ENCODE results near the gene ARHGDIG.
"Not testable (repeated sequence)": the region's sequence is repeated elsewhere in the genome, so short reads cannot be mapped to it uniquely, and the experiment has no call there.

ARHGDIG gene

DNA sequence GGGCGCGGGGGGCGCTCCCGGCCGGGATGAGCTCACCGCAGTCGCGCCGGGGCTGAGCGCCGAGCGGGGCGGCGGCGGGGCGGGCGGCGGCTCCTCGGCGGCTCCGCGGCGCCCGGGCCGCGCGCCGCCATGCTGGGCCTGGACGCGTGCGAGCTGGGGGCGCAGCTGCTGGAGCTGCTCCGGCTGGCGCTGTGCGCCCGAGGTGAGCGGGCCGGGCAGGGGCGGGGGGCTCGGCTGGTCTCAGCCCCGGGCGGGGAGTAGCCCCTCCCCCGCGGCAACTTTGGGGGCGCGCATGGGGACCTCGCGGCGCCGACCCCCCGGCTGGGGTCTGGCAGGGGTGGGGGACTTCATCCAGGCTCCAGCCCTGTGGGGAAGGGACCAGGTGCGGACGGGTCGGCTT is at the start of gene ARHGDIG:
ARHGDIG (plus strand) TSS at position 40 of the 400 bp plus-strand sequence; CDS start at position 130, 90 bp downstream.
- no peak for DNase-seq

- no peak for DNase-seq
These were observed 49.4 kb upstream of the ARHGDIG start for GRCh38 chr16:230949-231348.

GRCh38 chr16:234468-235305 is 45.7 kb upstream of the ARHGDIG start, which contains the start of gene FAM234A:
Gene FAM234A, plus strand, starts transcription at chr16:234821. Its CDS starts 19,593 bp downstream, at chr16:254414.
- DNase-seq, result peak; percentile 93

- no peak for DNase-seq
These were observed 40.5 kb upstream of the ARHGDIG start for GRCh38 chr16:239948-240277.

DNA sequence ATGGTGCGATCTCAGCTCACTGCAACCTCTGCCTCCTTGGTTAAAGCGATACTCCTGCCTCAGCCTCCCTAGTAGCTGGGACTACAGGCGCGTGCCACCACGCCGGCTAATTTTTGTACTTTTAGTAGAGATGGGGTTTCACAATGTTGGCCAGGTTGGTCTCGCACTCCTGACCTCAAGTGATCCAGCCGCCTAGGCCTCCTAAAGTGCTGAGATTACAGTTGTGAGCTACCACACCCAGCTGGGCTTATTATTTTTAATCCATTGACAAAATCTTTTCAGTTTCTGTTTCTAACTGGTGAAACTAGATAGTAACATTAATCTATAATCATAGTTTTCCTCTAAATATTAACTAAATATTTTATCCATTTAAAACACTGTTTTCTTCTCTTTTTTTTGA is 39.8 kb upstream of the ARHGDIG start:
- DNase-seq, result no peak

DNA sequence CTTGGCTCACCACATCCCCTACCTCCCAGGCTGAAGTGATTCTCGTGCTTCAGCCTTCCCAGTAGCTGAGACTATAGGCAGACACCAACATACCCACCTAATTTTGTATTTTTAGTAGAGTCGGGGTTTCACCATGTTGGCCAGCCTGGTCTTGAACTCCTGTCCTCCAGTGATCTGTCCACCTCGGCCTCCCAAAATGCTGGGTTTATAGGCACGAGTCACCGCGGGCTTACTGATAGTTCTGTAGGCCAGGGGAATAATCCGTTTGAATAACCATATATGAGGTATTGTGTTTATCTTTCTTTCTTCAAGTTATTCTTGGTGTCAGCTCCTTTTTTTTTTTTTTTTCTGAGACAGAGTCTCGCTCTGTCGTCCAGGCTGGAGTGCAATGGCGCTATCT is 38.1 kb upstream of the ARHGDIG start:
- no peak for DNase-seq

DNA sequence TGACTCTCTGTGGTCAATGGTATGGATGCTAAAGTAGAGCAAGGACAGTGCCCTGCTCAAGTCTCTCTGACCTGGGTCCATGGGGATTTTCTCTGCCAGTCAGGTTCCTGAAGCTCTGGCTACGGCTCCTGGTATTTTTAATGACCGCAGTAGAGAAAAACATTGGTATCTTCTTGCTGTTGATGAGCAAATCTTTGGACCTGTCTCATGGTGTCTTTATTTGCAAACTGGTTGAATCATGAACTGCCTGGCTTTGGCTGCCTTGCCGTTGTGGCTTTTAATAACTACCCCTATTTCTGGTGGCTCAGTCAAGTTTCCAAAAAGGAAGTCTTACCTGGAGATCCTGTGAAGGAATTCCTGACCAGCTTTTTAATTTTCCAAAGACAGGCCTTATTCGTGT is 37.0 kb upstream of the ARHGDIG start:
- no peak for DNase-seq

DNA sequence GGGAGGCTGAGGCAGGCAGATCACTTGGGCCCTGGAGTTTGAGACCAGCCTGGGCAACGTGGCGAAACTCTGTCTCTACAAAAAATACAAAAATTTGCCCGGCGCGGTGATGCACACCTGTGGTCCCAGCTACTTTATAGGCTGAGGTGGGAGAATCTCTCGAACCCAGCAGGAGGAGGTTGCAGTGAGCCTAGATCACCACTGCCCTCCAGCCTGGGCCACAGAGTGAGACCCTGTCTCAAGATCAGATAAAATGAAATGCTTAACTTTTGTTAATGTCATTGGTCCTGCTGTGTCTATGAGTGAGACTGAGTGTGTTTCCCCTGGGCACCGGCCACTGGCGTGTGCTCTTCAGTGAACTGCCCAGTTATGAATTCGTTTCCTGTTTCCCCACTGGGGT is 35.3 kb upstream of the ARHGDIG start:
- DNase-seq, result no peak

GRCh38 chr16:247027-247426 is 33.4 kb upstream of the ARHGDIG start:
- DNase-seq, result no peak

DNA sequence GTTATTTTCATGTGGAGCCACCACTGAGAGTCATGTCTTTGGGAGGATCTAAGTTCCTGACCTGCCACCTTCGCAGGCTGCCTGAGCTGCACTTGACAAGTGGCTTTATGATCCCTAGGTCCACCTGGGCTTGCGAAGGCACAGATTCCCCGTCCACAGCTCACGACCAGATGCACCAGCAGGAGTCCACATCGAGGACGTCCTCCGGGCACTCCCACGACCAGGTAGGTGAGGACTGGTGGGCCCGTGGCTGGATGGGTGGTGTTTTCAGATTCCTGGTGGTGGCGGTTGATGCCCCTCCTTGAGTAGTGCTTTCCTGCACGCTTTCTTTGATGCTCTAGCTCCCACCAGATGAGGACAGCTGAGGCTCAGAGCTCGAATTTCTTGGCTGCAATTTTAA is 31.0 kb upstream of the ARHGDIG start:
- DNase-seq, result no peak

GRCh38 chr16:252366-253337 is 27.7 kb upstream of the ARHGDIG start:
- DNase-seq, result peak; percentile 8

DNA sequence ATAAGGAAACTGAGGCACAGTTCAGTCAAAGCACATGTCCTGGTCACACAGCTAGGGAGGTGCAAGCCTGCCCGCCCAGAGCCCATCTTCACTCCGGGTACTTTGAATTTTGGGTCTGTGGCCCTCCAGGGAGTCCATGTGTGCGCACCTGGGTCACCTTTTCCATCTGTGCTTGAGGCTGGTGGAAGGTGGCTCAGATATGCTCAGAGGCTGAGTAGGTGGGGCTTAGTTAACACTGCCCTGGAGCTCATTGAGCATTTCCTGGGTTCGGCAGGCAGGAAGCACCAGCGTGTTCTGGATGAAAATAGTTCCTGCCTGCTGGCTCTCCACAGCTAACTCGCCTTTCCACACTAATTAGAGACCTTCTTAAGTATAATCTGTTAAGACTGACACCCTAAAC is 26.6 kb upstream of the ARHGDIG start:
- DNase-seq, result no peak

DNA sequence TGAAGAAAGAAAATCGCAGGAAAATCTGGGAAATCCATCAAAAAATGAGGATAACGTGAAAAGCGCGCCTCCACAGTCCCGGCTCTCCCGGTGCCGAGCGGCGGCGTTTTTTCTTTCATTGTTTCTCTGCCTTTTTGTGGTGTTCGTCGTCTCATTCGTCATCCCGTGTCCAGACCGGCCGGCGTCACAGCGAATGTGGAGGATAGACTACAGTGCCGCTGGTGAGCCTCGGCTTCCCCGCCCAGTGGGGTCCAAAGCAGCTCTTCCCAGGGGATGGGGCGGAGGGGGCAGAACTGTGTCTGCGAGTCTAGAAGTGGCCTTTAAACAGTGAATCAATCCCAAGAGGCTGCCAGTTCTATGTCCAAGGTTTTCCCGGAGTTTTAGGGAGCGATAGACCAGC is 25.9 kb upstream of the ARHGDIG start:
- no peak for DNase-seq

DNA sequence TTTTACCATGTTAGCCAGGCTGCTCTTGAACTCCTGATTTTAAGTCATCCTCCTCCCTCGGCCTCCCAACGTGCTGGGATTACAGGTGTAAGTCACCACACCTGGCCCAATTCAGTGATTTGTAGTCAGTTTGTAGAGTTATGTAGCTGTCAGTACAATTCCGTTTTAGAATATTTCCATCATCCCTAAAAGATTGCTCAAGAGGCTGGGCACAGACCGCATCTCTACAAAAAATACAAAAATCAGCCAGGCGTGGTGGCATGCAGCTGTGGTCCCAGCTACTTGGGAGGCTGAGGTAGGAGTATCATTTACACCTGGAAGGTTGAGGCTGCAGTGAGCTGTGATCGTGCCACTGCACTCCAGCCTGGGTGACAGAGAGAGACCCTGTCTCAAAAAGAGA is 25.2 kb upstream of the ARHGDIG start:
- DNase-seq, result no peak

DNA sequence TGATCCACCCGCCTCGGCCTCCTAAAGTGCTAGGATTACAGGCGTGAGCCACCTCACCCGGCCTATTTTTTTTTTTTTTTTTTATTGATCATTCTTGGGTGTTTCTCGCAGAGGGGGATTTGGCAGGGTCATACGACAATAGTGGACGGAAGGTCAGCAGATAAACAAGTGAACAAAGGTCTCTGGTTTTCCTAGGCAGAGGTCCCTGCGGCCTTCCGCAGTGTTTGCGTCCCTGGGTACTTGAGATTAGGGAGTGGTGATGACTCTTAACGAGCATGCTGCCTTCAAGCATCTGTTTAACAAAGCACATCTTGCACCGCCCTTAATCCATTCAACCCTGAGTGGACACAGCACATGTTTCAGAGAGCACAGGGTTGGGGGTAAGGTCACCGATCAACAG is 22.3 kb upstream of the ARHGDIG start:
- not testable (repeated sequence) for DNase-seq

GRCh38 chr16:259226-259625 is 21.2 kb upstream of the ARHGDIG start:
- DNase-seq, result no peak

GRCh38 chr16:259814-260253 is 20.6 kb upstream of the ARHGDIG start:
- DNase-seq, result no peak

GRCh38 chr16:260326-260725 is 20.1 kb upstream of the ARHGDIG start:
- no peak for DNase-seq

DNA sequence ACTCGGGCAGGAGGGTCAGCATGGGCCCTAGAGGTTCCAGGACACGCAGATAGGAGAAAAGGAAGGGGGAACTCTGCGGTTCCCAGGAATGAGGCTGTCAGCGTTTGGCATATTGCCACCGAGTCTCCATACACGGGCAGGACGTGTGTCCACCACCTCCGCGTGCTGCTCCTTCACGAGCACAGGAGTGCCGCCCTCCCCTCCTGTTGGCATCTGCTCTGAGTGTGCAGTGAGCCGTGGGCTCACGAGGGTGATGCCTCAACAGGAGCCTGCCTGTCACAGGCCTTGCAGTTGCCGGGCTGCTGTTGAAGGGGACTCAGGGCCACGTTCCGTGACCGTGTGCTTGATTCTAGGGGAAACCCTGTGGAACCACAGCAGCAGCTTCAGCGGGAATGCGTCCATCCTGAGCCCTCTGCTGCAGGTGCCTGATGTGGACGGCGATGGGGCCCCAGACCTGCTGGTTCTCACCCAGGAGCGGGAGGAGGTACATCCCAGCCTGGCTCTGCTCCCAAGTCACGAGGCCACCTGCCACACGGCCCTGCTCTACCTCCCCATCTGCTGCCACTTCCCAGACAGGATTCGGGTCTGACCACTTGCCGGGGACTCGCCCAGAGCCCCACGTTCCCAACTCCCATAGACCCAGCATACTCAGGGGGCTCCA is 19.2 kb upstream of the ARHGDIG start:
- no peak for DNase-seq

- DNase-seq, result no peak
These were observed 18.2 kb upstream of the ARHGDIG start for GRCh38 chr16:262121-262745.

- DNase-seq, result no peak
These were observed 17.1 kb upstream of the ARHGDIG start for GRCh38 chr16:263182-263774.

DNA sequence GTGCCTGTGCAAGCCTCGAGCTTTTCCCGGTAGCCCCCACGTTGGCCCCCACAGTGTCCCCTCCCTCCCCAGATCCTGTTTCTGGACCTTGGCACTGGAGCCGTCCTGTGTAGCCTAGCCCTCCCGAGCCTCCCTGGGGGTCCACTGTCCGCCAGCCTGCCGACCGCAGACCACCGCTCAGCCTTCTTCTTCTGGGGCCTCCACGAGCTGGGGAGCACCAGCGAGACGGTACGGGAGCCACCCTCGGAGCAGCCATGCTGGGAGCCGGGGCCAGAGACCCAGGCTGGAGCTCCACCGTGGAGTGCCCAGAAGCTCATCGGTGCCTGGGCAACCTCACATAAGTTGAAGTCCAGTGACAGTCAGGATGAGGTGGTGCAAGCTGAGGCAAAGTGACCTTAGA is 16.4 kb upstream of the ARHGDIG start:
- DNase-seq, result no peak

All from stimulated activated naive CD4-positive, alpha-beta T cell treated with Interleukin-2 at 50 U/mL for 16 hours (primary cell).